ENCODE results near the gene TBCE.
"Not testable (repeated sequence)": the region's sequence is repeated elsewhere in the genome, so short reads cannot be mapped to it uniquely, and the experiment has no call there.

The TBCE gene

GRCh38 chr1:235457856-235458255 lies 90.6 kb downstream of the TBCE start:
- not testable (repeated sequence) for DNase-seq

GRCh38 chr1:235460770-235461169 lies 93.5 kb downstream of the TBCE start:
- no peak for DNase-seq

- DNase-seq = no peak
Observed at GRCh38 chr1:235461954-235462353, 94.7 kb downstream of the TBCE start.

DNA sequence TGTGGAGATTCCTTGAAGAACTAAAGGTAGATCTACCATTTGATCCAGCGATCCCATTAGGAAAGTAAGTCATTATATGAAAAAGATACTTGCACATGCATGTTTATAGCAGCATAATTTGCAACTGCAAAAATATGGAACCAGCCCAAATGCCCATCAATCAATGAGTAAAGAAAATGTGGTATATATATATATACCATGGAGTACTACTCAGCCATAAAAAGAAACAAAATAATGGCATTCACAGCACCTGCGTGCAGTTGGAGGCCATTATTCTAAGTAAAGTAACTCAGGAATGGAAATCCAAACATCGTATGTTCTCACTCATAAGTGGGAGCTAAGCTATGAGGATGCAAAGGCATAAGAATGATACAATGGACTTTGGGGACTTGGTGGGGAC lies 95.6 kb downstream of the TBCE start:
- not testable (repeated sequence) for DNase-seq

- no peak for DNase-seq
Observed at GRCh38 chr1:235465066-235465465, 97.8 kb downstream of the TBCE start.

DNA sequence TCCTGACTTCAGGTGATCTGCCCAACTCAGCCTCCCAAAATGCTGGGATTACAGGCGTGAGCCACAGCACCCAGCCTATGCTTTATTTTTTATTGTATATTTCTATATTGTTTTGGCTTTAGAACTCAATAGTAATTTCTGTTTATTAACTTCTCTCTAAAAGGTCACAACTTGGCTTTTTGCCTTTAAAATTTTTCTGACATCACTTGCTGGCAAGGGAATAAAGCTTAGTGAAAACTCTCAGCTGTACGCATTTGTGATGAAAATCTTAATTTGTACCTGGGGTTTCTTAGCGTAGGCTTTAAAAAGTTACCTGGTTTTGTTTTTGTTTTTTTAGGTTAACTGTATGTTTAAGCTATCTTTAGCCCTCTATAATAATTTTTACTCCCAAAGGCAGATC lies 100.8 kb downstream of the TBCE start:
- DNase-seq = no peak

- DNase-seq = no peak
Observed at GRCh38 chr1:235468970-235469369, 101.7 kb downstream of the TBCE start.

DNA sequence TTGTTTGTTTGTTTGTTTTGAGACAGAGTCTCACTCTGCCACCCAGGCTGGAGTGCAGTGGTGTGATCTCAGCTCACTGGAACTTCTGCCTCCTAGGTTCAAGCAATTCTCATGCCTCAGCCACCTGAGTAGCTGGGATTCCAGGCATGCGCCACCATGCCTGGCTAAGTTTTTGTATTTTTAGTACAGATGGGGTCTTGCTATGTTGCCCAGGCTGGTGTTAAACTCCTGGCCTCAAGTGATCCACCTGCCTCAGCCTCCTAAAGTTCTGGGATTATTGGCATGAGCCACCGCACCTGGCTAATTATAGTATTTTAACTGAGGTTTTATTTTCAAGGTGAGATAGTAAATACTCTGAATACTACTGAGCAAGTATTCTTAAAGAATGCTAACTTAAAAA lies 102.7 kb downstream of the TBCE start:
- DNase-seq = not testable (repeated sequence)

DNA sequence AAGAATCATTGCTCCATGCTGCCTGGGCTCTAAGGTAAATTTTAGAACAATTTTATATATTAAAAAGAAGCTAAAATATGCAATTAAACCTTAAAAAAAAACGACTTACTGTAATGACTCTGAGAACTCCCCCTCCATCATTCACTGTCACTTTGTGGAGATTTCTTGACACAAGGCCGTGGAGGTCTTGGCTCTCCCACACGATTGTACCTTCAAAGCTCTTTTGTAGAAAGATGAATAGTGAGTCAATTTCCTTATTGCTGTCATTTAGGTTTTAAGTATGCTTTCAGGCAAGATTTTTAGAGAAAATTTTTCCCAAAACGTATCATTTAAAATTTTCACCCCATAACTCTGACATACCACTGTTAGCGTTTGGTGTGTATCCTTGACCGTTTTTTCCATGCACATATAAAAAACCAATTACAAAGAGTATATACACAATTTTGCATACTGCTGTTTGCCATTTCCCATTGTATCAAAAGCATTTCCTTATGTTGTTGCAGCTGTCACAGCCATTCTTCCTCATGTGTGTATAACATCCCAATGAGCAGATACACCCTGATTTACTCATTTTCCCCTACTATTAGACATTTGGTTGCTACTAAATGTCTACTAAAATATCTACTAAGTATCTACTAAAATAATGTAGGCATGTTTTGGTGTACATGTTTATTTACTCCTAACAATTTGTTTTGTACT lies 103.7 kb downstream of the TBCE start:
- DNase-seq = no peak

DNA sequence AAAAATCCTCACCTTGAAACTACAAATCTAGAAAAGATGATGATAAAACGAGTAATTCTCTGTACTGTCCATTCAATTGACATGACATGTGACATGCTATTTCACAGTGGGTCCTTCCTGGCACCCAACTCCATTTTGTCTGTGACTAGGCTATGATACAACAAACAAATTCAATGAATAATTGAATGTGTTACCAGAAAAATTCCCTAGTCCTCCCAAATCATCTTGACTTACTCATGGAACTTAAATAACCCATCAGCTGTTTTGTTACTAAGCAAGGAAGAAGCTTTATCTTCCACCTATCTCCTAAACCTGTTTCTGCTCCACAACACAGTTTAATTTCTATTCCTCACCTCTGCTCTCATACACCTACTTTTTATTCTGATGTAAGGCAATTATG lies 106.6 kb downstream of the TBCE start:
- no peak for DNase-seq

DNA sequence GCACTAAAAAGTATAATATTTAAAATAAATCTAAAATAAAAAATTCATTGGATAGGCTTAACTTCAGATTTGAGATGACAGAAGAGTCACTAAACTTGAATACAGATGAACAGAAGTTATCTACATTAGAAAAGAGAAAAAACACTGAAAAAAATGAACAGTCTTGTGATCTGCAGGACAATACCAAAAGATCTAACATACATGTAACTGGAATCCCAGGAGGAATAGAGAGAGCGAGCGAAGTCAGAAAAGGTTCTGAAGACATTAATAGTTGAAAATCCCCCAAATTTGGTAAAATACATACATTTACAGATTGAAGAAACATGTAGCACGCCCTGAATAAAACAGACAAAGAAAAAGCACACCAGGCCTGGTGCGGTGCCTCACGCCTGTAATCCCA lies 115.9 kb downstream of the TBCE start:
- no peak for DNase-seq

DNA sequence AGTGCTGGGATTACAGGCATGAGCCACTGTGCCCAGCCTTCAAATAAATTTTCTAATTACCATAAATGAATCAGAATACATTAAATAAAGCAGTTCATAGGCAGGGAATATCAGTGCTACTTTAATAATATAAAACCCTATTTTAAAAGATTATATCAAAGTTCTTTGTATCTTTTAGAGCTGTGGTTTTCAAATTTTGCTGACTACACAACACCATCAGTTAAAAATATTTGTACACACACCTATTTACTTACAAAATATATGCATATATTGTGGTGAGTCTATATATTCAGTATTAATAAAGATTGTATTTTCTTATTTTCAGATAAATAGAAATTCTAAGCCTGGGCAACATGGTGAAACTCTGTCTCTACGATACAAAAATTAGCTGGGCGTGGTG lies 118.3 kb downstream of the TBCE start:
- DNase-seq = no peak

GRCh38 chr1:235486321-235486720 lies 119.1 kb downstream of the TBCE start:
- DNase-seq = no peak

GRCh38 chr1:235491644-235492043 lies 124.4 kb downstream of the TBCE start:
- DNase-seq = no peak

- DNase-seq = no peak
Observed at GRCh38 chr1:235494531-235494930, 127.3 kb downstream of the TBCE start.

- no peak for DNase-seq
Observed at GRCh38 chr1:235495030-235495429, 127.8 kb downstream of the TBCE start.

DNA sequence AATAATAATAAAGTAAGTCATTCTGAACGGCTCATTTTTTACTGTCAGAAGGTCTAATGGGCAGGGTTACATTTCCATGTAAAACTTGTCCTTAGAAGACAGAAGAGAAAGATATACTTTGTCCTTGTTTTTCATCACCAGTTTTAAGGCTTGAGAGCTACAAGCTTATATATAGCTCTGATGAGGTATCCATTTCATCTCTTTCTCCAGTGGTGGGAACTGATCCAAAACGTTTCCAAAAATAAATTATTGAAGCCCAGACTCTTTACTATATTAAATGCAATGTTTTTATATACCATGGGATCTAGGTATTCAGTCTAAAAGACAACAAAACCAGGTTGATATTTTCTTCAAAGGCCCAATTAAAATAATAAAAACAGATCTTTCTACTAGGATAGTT lies 128.3 kb downstream of the TBCE start:
- no peak for DNase-seq

DNA sequence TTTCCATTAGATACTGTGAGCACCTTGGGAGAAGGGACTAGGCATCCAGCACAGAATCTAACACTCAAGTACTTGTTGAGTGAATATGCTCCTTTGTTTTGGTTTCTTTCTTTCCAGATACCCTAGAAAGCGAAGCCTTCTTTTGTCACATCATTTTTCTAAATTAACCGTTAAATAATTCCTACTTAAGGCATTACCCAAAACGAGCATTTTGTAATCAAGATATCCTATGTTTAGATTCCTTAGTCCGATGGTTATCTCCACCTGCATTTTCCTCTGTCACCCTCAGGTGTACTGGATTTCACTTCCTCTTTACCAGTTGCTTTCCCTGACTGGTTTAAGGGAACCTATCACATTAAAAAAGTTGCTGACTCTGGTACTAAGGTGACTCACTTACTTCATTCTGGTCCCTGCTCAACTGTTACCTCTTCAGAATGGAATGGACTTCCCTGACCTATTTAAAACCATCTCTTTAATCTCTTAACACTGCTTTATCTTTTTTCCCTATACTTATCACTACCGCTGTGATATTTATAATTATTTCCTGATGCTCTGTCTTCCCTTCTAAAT lies 133.8 kb downstream of the TBCE start:
- DNase-seq = no peak

Measured in NCI-H82 (cell line).